ENCODE results near the gene RAB43. TPM values are rescaled to one million over a fixed set of nuclear protein-coding genes. Genes with fewer than 3 reads are reported as not detected.

RAB43 gene
- total RNA-seq, 2 experiments from 2014 or later, result 10.4 to 12.5 TPM

DNA sequence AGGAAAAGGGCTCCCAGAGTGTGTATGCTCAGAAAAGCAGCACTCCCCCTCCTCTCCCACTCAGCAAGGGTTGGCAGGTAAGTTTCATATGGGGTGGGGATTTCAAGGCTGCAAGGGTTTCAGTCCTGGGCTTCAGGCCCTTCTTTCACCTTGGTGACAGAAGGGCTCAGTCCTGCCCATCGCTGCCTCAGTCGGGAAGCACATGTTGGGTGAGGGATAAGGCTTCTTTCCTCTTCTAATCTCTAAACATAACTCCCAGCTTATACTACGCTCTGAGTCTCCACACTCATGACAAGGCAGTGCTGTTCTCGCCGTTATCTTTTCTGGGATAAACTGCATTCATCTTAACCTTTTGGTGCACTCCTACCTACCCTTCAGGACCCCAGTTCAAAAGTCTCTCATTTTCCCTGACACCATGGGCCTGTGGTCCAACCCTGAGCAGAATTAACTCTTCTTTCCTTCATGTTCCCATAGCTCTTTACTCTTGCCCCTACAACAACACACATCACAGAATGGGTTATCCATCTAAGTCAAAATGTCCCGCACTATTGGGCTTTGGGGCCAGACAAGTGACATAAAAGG, 17.0 kb downstream of the RAB43 start:
- TF ChIP-seq EZH2phosphoT487 (IDR thresholded peaks at IDR 0.05; ENCODE audit: borderline replicate concordance, low read depth, low read length), result no peak
- TF ChIP-seq, protein P1, sequence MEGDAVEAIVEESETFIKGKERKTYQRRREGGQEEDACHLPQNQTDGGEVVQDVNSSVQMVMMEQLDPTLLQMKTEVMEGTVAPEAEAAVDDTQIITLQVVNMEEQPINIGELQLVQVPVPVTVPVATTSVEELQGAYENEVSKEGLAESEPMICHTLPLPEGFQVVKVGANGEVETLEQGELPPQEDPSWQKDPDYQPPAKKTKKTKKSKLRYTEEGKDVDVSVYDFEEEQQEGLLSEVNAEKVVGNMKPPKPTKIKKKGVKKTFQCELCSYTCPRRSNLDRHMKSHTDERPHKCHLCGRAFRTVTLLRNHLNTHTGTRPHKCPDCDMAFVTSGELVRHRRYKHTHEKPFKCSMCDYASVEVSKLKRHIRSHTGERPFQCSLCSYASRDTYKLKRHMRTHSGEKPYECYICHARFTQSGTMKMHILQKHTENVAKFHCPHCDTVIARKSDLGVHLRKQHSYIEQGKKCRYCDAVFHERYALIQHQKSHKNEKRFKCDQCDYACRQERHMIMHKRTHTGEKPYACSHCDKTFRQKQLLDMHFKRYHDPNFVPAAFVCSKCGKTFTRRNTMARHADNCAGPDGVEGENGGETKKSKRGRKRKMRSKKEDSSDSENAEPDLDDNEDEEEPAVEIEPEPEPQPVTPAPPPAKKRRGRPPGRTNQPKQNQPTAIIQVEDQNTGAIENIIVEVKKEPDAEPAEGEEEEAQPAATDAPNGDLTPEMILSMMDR (conservative IDR thresholded peaks at IDR 0.05; ENCODE audit: low read length), result no peak
- Histone ChIP-seq H3K4me1 (ENCODE audit: insufficient read depth, low read length, poor library complexity, severe bottlenecking) (no peaks in the 10 kb centered on the region), H3K27ac (ENCODE audit: low read depth, low read length, poor library complexity, severe bottlenecking) (no peak overlapping the region), H3K4me3 (ENCODE audit: low read depth, low read length, poor library complexity, severe bottlenecking) (no peak overlapping the region), H3K4me2 (ENCODE audit: low read length) (no peak overlapping the region), H3K9me3 (ENCODE audit: low read length) (0 out of 2 replicates have a peak, but pooled peaks cover 3% of the 10 kb centered on the region), H2AFZ (ENCODE audit: low read length) (no peak overlapping the region), H3K9me2 (ENCODE audit: insufficient read depth, low read length) (no peaks in the 10 kb centered on the region), H3K36me3 (ENCODE audit: insufficient read depth, low read length) (peaks cover 8% of the 10 kb centered on the region), H3K79me2 (ENCODE audit: insufficient read depth, low read depth, low read length) (no peaks in the 10 kb centered on the region), H4K20me1 (ENCODE audit: insufficient read depth, low read length) (0 out of 2 replicates have a peak, but pooled peaks cover 7% of the 10 kb centered on the region)
- no peak for DNase-seq (ENCODE audit: low spot score)
- ChIA-PET CTCF (ENCODE audit: unreplicated experiment) (no interaction called here), POLR2A (no interaction called here)
- BruUV-seq (replicated peaks), result no TSS peak
- intact Hi-C loops (cut with micrococcal nuclease; ENCODE audit: unreplicated experiment), result loop anchor here (5.0 kb wide), 1 partner anchor 132 kb away; no protein-coding TSS in a partner anchor

DNA sequence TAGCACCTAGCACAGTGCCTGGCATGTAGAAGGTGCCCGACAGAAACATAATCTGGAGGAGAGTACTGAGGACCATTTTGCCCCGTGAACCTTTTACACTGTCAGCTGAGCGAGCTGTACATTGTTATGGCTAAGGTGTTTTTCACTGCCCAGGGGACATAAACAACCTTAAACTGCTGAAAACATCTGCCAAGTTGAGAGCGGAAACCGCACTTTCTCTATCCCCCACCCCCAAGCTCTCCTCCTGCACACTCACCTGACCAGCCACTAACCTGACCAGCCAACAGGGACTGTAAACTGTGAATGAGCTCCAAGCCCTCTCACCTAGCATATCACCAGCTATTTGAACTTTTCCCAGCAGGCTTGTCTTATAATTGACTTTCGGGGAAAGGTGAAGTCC, 17.6 kb downstream of the RAB43 start:
- intact Hi-C loops (cut with micrococcal nuclease; ENCODE audit: unreplicated experiment), result loop anchor here (5.0 kb wide), 1 partner anchor 132 kb away; no protein-coding TSS in a partner anchor
- Histone ChIP-seq H3K4me3 (ENCODE audit: low read depth, low read length, poor library complexity, severe bottlenecking) (no peak overlapping the region), H3K4me1 (ENCODE audit: insufficient read depth, low read length, poor library complexity, severe bottlenecking) (no peaks in the 10 kb centered on the region), H3K27ac (ENCODE audit: low read depth, low read length, poor library complexity, severe bottlenecking) (no peak overlapping the region), H3K9me2 (ENCODE audit: insufficient read depth, low read length) (no peaks in the 10 kb centered on the region), H3K9me3 (ENCODE audit: low read length) (0 out of 2 replicates have a peak, but pooled peaks cover 3% of the 10 kb centered on the region), H3K4me2 (ENCODE audit: low read length) (no peak overlapping the region), H3K36me3 (ENCODE audit: insufficient read depth, low read length) (peaks cover 8% of the 10 kb centered on the region), H4K20me1 (ENCODE audit: insufficient read depth, low read length) (0 out of 2 replicates have a peak, but pooled peaks cover 7% of the 10 kb centered on the region), H3K79me2 (ENCODE audit: insufficient read depth, low read depth, low read length) (no peaks in the 10 kb centered on the region), H2AFZ (ENCODE audit: low read length) (no peak overlapping the region)
- BruUV-seq (replicated peaks), result no TSS peak
- TF ChIP-seq EZH2phosphoT487 (IDR thresholded peaks at IDR 0.05; ENCODE audit: borderline replicate concordance, low read depth, low read length), result no peak
- TF ChIP-seq, protein P1 (conservative IDR thresholded peaks at IDR 0.05; ENCODE audit: low read length), result no peak
- POLR2A ChIA-PET, result no interaction called here
- CTCF ChIA-PET (ENCODE audit: unreplicated experiment), result no interaction called here
- no peak for DNase-seq (ENCODE audit: low spot score)

DNA sequence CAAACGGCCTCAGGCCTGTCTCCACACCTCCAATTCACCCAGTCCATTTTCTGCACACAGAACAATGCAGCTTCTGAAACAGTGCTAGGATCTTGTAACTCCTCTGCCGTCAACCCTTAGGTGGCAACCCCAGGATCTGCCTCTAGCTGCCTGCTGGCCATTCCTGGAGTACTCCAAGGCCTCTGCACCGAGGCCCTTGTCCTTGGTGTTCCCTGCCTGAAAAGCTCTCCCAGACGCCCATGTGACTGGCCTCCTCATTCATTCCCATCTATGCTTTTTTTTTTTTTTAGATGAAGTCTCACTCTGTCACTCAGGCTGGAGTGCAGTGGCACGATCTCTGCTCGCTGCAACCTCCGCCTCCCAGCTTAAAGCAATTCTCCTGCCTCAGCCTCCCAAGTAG, 18.3 kb downstream of the RAB43 start:
- CTCF ChIA-PET (ENCODE audit: unreplicated experiment), result no interaction called here
- no peak for DNase-seq (ENCODE audit: low spot score)
- Histone ChIP-seq H4K20me1 (ENCODE audit: insufficient read depth, low read length) (0 out of 2 replicates have a peak, but pooled peaks cover 2% of the 10 kb centered on the region), H2AFZ (ENCODE audit: low read length) (no peak overlapping the region), H3K9me3 (ENCODE audit: low read length) (0 out of 2 replicates have a peak, but pooled peaks cover 3% of the 10 kb centered on the region), H3K36me3 (ENCODE audit: insufficient read depth, low read length) (peaks cover 4% of the 10 kb centered on the region), H3K79me2 (ENCODE audit: insufficient read depth, low read depth, low read length) (no peaks in the 10 kb centered on the region), H3K4me2 (ENCODE audit: low read length) (no peak overlapping the region), H3K4me1 (ENCODE audit: insufficient read depth, low read length, poor library complexity, severe bottlenecking) (no peaks in the 10 kb centered on the region), H3K27ac (ENCODE audit: low read depth, low read length, poor library complexity, severe bottlenecking) (no peak overlapping the region), H3K4me3 (ENCODE audit: low read depth, low read length, poor library complexity, severe bottlenecking) (no peak overlapping the region), H3K9me2 (ENCODE audit: insufficient read depth, low read length) (no peaks in the 10 kb centered on the region)
- BruUV-seq (replicated peaks), result no TSS peak
- POLR2A ChIA-PET, result no interaction called here
- TF ChIP-seq, protein P1 (conservative IDR thresholded peaks at IDR 0.05; ENCODE audit: low read length), result no peak
- TF ChIP-seq EZH2phosphoT487 (IDR thresholded peaks at IDR 0.05; ENCODE audit: borderline replicate concordance, low read depth, low read length), result no peak
- intact Hi-C loops (cut with micrococcal nuclease; ENCODE audit: unreplicated experiment), result loop anchor here (5.0 kb wide), 1 partner anchor 131 kb away; no protein-coding TSS in a partner anchor
